ENCODE data around the gene ZNF652. TPM values are rescaled to one million over a fixed set of nuclear protein-coding genes. Genes with fewer than 3 reads are reported as not detected.

The ZNF652 gene
- polyA plus RNA-seq, 1 of the 3 experiments (the other 2 are of a cell fraction): 5.1 TPM

GRCh38 chr17:49312722-49313121, 49.3 kb downstream of the ZNF652 start (continued):
- TF ChIP-seq TEAD4 (IDR thresholded peaks at IDR 0.05; ENCODE audit: borderline replicate concordance, insufficient read depth): no peak
- TF ChIP-seq ELF1 (IDR thresholded peaks at IDR 0.05): no peak
- TF ChIP-seq FOXM1 (IDR thresholded peaks at IDR 0.05; ENCODE audit: low read depth): no peak
- no peak for TF ChIP-seq TAF1 (IDR thresholded peaks at IDR 0.05; ENCODE audit: borderline replicate concordance, low read depth, low read length)
- TF ChIP-seq USF1 (IDR thresholded peaks at IDR 0.05; ENCODE audit: borderline replicate concordance, low read depth): no peak
- TF ChIP-seq MEF2A (IDR thresholded peaks at IDR 0.05; ENCODE audit: borderline replicate concordance, low read depth): no peak
- TF ChIP-seq GATA2 (CRISPR knock-in tag; IDR thresholded peaks at IDR 0.05): no peak

- Histone ChIP-seq H4K20me1 (ENCODE audit: insufficient read depth) (no peaks in the 10 kb centered on the region), H3K4me3 (ENCODE audit: low read depth in 2 of 2, low read length in 1 of 2) (no peak overlapping the region), H3K4me1 (ENCODE audit: control insufficient read depth in 1 of 2, insufficient read depth in 2 of 2, low read depth in 1 of 2, low read length in 1 of 2) (no peaks in the 10 kb centered on the region), H3K9ac (no peak overlapping the region), H2AFZ (ENCODE audit: low read depth) (no peak overlapping the region), H3F3A (replicated peaks; ENCODE audit: insufficient read depth) (peaks cover 4% of the 10 kb centered on the region), H3K9me3 (no peaks in the 10 kb centered on the region), H3K4me2 (no peak overlapping the region), H3K36me3 (replicated peaks in 1 of 2; ENCODE audit: control insufficient read depth in 1 of 2, insufficient read depth in 2 of 2, low read length in 1 of 2) (peaks cover 17 to 26% of the 10 kb centered on the region in 2 experiments), H3K79me2 (ENCODE audit: insufficient read depth) (no peaks in the 10 kb centered on the region), H3K27me3 (ENCODE audit: insufficient read depth) (no peaks in the 10 kb centered on the region), H3K27ac (ENCODE audit: low read depth in 2 of 2, low read length in 1 of 2) (no peak overlapping the region), H3K9me2 (no peaks in the 10 kb centered on the region)
- no peak for DNase-seq
- 100% methylated on average over 3 of the region's 3 CpGs for WGBS (ENCODE audit: low lambda C conversion rate)
- TF ChIP-seq SMC3 (IDR thresholded peaks at IDR 0.05; ENCODE audit: low read depth, low read length) (no peak), IRF3 (IDR thresholded peaks at IDR 0.05; ENCODE audit: low read depth, low read length) (no peak), SIN3A (IDR thresholded peaks at IDR 0.05; ENCODE audit: borderline replicate concordance, low read depth, low read length) (no peak), PBX3 (IDR thresholded peaks at IDR 0.05) (no peak), GABPA (IDR thresholded peaks at IDR 0.05; ENCODE audit: low read depth) (no peak), FOXM1 (IDR thresholded peaks at IDR 0.05; ENCODE audit: low read depth) (no peak), EZH2phosphoT487 (IDR thresholded peaks at IDR 0.05; ENCODE audit: borderline replicate concordance, low read depth) (no peak), ELF1 (IDR thresholded peaks at IDR 0.05) (no peak), NRF1 (IDR thresholded peaks at IDR 0.05; ENCODE audit: low read depth, low read length) (no peak), RFX5 (IDR thresholded peaks at IDR 0.05; ENCODE audit: low read length) (no peak), MEF2A (IDR thresholded peaks at IDR 0.05; ENCODE audit: borderline replicate concordance, low read depth) (no peak), USF2 (IDR thresholded peaks at IDR 0.05; ENCODE audit: borderline replicate concordance, low read depth, low read length) (no peak), TAF1 (IDR thresholded peaks at IDR 0.05; ENCODE audit: borderline replicate concordance, low read depth, low read length) (no peak), POLR2AphosphoS5 (IDR thresholded peaks at IDR 0.05; ENCODE audit: low read depth, low read length) (no peak), YY1 (IDR thresholded peaks at IDR 0.05; ENCODE audit: low read depth) (no peak), TCF12 (IDR thresholded peaks at IDR 0.05) (no peak), MAX (IDR thresholded peaks at IDR 0.05; ENCODE audit: low read depth) (no peak)
- POLR2A ChIA-PET: interaction anchor here (1.2 kb wide), 1 partner anchor 24 kb away, joined by 3 read pairs; no protein-coding TSS in a partner anchor
- CTCF ChIA-PET: interaction anchor here (0.9 to 6.8 kb wide), 7 partner anchors 9 to 107 kb away, joined by 3 to 26 read pairs (median 4); no protein-coding TSS in a partner anchor
Observed at GRCh38 chr17:49299996-49300395, 62.1 kb downstream of the ZNF652 start.
